AG04449 (cell line): Measurements from ENCODE around the gene CIB2.

Source experiments
- CTCF ChIA-PET: fragments of 350-600 bp; formaldehyde crosslinking; extraction: SDS; loops from one replicate; lab custom pipeline; 2021; ENCODE audit warnings: antibody characterized with exemption; lab: Yijun Ruan, JAX
- POLR2A ChIA-PET: fragments of 400-600, 350-600 bp; formaldehyde crosslinking; extraction: SDS; loops from one replicate; lab custom pipeline; 2020; ENCODE audit warnings: antibody characterized with exemption, inconsistent platforms; lab: Yijun Ruan, JAX
- DNase-seq: peaks from one replicate; pipeline ENCODE4 v3.0.0-alpha.2; 2010; ENCODE audit warnings: low read depth, low spot score
- H3K4me3 ChIP-seq: 2 replicates; pipeline ENCODE4 v1.5.1; 2011; ENCODE audit warnings: low read depth, mild to moderate bottlenecking, control low read depth, low read length
- CTCF ChIP-seq: IDR thresholded peaks from one replicate; pipeline ENCODE4 v1.5.1; 2011; ENCODE audit warnings: mild to moderate bottlenecking, moderate library complexity, low read length, control low read depth, inconsistent platforms; ENCODE audit not compliant: insufficient read depth; ENCODE audit errors: missing control alignments

Gene CIB2

GRCh38 chr15:78131295-78132061 is at the start of gene CIB2:
CIB2 (minus strand) TSS chr15:78131445; CDS start chr15:78131215, 230 bp downstream.
- peak; percentile 76 for TF ChIP-seq CTCF
- POLR2A ChIA-PET = no interaction called here
- H3K4me3 ChIP-seq = peak within 1 kb of the TSS; percentile 76
- CTCF ChIA-PET = interaction anchor here (0.6 to 14.9 kb wide), 21 partner anchors 8 to 507 kb away, joined by 3 to 145 read pairs (median 4); partner anchors contain the start of genes IDH3A and SKIC8
- no peak for DNase-seq

DNA sequence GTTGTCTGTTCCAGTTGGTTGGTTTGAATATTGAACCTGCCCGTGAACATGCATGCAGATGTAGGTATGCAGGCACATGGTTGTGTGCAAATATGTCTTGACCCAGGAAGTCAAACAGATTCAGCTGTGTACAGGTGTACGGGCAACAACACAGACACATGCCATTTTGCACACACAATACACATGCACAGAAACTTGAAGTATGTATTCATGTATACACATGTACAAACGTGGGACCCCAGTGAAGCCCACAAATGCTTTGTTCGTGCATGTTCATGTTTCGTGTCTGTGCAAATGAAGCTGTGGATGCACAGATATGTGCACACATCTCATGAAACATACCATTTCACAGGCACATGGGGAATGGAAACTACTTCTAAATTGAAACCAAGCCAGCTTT is 48.7 kb upstream of the CIB2 start:
- POLR2A ChIA-PET = no interaction called here
- DNase-seq = no peak
- no peak overlapping the region for H3K4me3 ChIP-seq
- CTCF ChIA-PET = interaction anchor here (0.8 to 7.7 kb wide), 5 partner anchors 11 to 221 kb away, joined by 3 to 127 read pairs (median 3); no protein-coding TSS in a partner anchor
- TF ChIP-seq CTCF = no peak

DNA sequence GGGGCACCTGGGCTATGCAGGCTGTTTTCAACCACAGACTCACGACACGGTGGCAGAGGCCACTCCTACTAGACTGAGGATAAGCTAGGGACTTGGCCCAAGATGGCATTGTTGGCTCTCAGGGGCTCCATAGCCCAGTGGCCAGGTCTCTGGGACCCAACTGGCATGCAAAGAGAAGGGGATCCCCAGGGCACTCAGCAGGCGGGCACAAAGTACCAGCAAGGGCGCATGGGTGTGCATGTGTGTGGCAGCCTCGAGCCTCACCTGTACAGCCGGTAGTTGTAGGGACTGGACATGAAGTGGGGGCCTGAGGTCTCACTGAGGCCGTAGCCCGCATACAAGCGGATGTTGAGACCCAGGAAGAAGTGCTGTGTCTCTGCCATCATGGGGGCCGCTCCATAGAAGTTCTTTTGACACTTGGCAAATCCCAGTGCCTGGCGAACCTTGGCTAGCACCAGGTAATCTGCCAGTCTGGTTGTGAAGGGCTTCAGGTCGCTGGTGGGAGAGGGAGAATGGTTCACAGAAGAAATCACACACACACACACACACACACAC is 48.1 kb upstream of the CIB2 start:
- ChIA-PET CTCF (interaction anchor here (0.8 to 7.7 kb wide), 8 partner anchors 13 to 221 kb away, joined by 3 to 127 read pairs (median 4); no protein-coding TSS in a partner anchor), POLR2A (no interaction called here)
- no peak overlapping the region for H3K4me3 ChIP-seq
- no peak for TF ChIP-seq CTCF
- DNase-seq = no peak

- TF ChIP-seq CTCF = no peak
- CTCF ChIA-PET = interaction anchor here (0.6 to 7.7 kb wide), 20 partner anchors 10 to 245 kb away, joined by 3 to 127 read pairs (median 4); partner anchors contain the start of gene CIB2
- POLR2A ChIA-PET = no interaction called here
- no peak overlapping the region for H3K4me3 ChIP-seq
- DNase-seq = no peak
Observed at GRCh38 chr15:78178064-78178463, 46.8 kb upstream of the CIB2 start.

DNA sequence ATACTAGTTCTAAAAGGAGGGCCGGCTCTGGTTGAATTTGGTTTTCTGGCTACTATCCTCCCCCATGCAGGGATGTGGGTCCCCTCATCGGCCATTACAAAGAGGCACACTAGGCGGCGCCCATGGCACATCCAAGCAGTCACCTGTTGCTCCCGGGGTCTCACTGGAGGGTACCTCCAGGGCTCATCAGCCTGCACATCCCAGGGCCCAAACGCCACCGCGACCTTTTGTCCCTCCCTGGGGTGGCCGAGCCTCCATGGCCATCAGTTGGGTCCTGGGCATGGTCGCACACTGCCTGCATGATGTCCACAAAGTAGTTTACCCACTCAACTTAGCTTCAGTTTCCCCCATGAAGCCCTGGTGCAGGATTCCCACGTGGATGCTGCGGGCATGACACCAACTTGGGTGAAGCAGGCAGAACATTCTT is 46.2 kb upstream of the CIB2 start:
- H3K4me3 ChIP-seq = no peak overlapping the region
- CTCF ChIA-PET = interaction anchor here (0.7 to 7.7 kb wide), 25 partner anchors 9 to 293 kb away, joined by 3 to 127 read pairs (median 4); partner anchors contain the start of gene CIB2
- POLR2A ChIA-PET = no interaction called here
- DNase-seq = no peak
- peak; percentile 74 for TF ChIP-seq CTCF

GRCh38 chr15:78175330-78175729 is 44.1 kb upstream of the CIB2 start:
- no peak overlapping the region for H3K4me3 ChIP-seq
- TF ChIP-seq CTCF = no peak
- ChIA-PET CTCF (interaction anchor here (1.2 to 7.7 kb wide), 4 partner anchors 20 to 69 kb away, joined by 3 to 127 read pairs (median 10); no protein-coding TSS in a partner anchor), POLR2A (no interaction called here)
- DNase-seq = no peak
